Common myeloid progenitor, CD34-positive (primary cell): Measurements from ENCODE around the gene CLTCL1.

Experiments used
- CTCF ChIA-PET: fragments of 350-600 bp; sonication (Branson Sonifier 250); formaldehyde crosslinking; loops from one replicate; lab custom pipeline; 2021; ENCODE audit warnings: antibody characterized with exemption; lab: Charles Lee
- POLR2A ChIA-PET: fragments of 350-600 bp; sonication (Branson Sonifier 250); formaldehyde crosslinking; loops from one replicate; lab custom pipeline; 2021; ENCODE audit warnings: antibody characterized with exemption; lab: Charles Lee
- DNase-seq, 3 donors: peaks; one replicate each; pipeline versions ENCODE4 v3.0.0 to v3.0.0-alpha.2; 2013
- H3K27ac ChIP-seq, 2 experiments: 1 replicate in 1 of 2; 2 replicates in 1 of 2; pipeline ENCODE4 v1.7.0; 2013; ENCODE audit warnings: inconsistent platforms in 2 of 2, low read length in 2 of 2, mild to moderate bottlenecking in 2 of 2, low read depth in 1 of 2, moderate library complexity in 1 of 2; ENCODE audit not compliant: severe bottlenecking in 2 of 2, insufficient read depth in 1 of 2, poor library complexity in 1 of 2
- H3K27me3 ChIP-seq, 5 experiments: replicated peaks in 2 of 5; 1 replicate in 3 of 5; 2 replicates in 2 of 5; pipeline versions ENCODE4 v1.6.1 to v1.7.0; 2013; ENCODE audit warnings: low read length in 4 of 5, mild to moderate bottlenecking in 2 of 5, moderate library complexity in 2 of 5, inconsistent platforms in 1 of 5; ENCODE audit not compliant: insufficient read depth in 5 of 5, control insufficient read depth in 4 of 5
- H3K36me3 ChIP-seq, 4 experiments: 1 replicate in 2 of 4; 2 replicates in 2 of 4; pipeline versions ENCODE4 v1.6.1 to v1.7.0; 2013; ENCODE audit warnings: low read length in 3 of 4, control low read depth in 1 of 4, mild to moderate bottlenecking in 1 of 4; ENCODE audit not compliant: control insufficient read depth in 4 of 4, insufficient read depth in 4 of 4
- H3K4me1 ChIP-seq, 4 experiments: 1 replicate in 3 of 4; 2 replicates in 1 of 4; pipeline versions ENCODE4 v1.6.1 to v1.7.1; 2013; ENCODE audit warnings: low read length in 3 of 4, mild to moderate bottlenecking in 3 of 4, control low read depth in 1 of 4, inconsistent platforms in 1 of 4, moderate library complexity in 1 of 4; ENCODE audit not compliant: control insufficient read depth in 4 of 4, insufficient read depth in 4 of 4; ENCODE audit errors: control extremely low read depth in 1 of 4
- H3K4me3 ChIP-seq, 7 experiments: 1 replicate in 4 of 7; 2 replicates in 3 of 7; pipeline versions ENCODE4 v1.5.1 to v1.7.0; 2013; ENCODE audit warnings: mild to moderate bottlenecking in 7 of 7, low read length in 6 of 7, moderate library complexity in 6 of 7, inconsistent platforms in 2 of 7, low read depth in 2 of 7, control low read depth in 1 of 7; ENCODE audit not compliant: insufficient read depth in 4 of 7, control insufficient read depth in 1 of 7; ENCODE audit errors: extremely low read depth in 1 of 7
- H3K9me3 ChIP-seq, 5 experiments: 1 replicate in 4 of 5; 2 replicates in 1 of 5; pipeline versions ENCODE4 v1.6.1 to v1.7.1; 2013; ENCODE audit warnings: low read length in 4 of 5, mild to moderate bottlenecking in 2 of 5, inconsistent platforms in 1 of 5, low read depth in 1 of 5, moderate library complexity in 1 of 5; ENCODE audit not compliant: control insufficient read depth in 4 of 5, insufficient read depth in 2 of 5; ENCODE audit errors: control extremely low read depth in 1 of 5
- WGBS: methylation state at CpG from one replicate; pipeline ENCODE4 v1.1.5; 2013; ENCODE audit not compliant: insufficient coverage; 5-methylcytosine and 5-hydroxymethylcytosine counted together

The CLTCL1 gene

GRCh38 chr22:19132693-19133400 lies 158.7 kb downstream of the CLTCL1 start:
- H3K36me3 ChIP-seq: peaks cover 4 to 57% (median 44%) of the 10 kb centered on the region in 4 experiments
- H3K27me3 ChIP-seq: no peaks in the 10 kb centered on the region
- 90% methylated on average over 9 of the region's 9 CpGs for WGBS
- H3K9me3 ChIP-seq: no peaks in the 10 kb centered on the region
- H3K27ac ChIP-seq: no peak overlapping the region
- ChIA-PET CTCF (interaction anchor here (0.6 to 1.5 kb wide), 3 partner anchors 12 to 476 kb away, joined by 3 to 6 read pairs (median 5); partner anchors contain the start of gene ESS2), POLR2A (no interaction called here)
- no peak overlapping the region for H3K4me3 ChIP-seq
- DNase-seq: no peak
- no peaks in the 10 kb centered on the region for H3K4me1 ChIP-seq

DNA sequence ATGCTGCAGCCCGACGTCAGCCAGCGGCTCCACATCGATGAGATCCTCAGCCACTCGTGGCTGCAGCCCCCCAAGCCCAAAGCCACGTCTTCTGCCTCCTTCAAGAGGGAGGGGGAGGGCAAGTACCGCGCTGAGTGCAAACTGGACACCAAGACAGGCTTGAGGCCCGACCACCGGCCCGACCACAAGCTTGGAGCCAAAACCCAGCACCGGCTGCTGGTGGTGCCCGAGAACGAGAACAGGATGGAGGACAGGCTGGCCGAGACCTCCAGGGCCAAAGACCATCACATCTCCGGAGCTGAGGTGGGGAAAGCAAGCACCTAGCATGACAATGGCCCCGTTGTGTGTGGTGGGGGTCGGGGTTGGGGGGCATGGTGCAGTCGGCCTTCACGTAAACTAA lies 159.4 kb downstream of the CLTCL1 start:
- 97% methylated on average over 20 of the region's 20 CpGs for WGBS
- POLR2A ChIA-PET: no interaction called here
- Histone ChIP-seq H3K4me1 (no peaks in the 10 kb centered on the region), H3K36me3 (peaks cover 4 to 50% (median 37%) of the 10 kb centered on the region in 4 experiments), H3K27ac (no peak overlapping the region), H3K4me3 (no peak overlapping the region), H3K9me3 (no peaks in the 10 kb centered on the region), H3K27me3 (no peaks in the 10 kb centered on the region)
- CTCF ChIA-PET: interaction anchor here (0.6 to 1.0 kb wide), 2 partner anchors 17 to 34 kb away, joined by 3 read pairs; no protein-coding TSS in a partner anchor
- no peak for DNase-seq

GRCh38 chr22:19131685-19132015 lies 159.9 kb downstream of the CLTCL1 start:
- DNase-seq: no peak
- ChIA-PET POLR2A (no interaction called here), CTCF (interaction anchor here (0.6 to 1.0 kb wide), 2 partner anchors 16 to 33 kb away, joined by 3 read pairs; no protein-coding TSS in a partner anchor)
- H3K36me3 ChIP-seq: peaks cover 4 to 45% (median 32%) of the 10 kb centered on the region in 4 experiments
- WGBS: 97% methylated on average over 19 of the region's 19 CpGs
- no peak overlapping the region for H3K4me3 ChIP-seq
- H3K27ac ChIP-seq: no peak overlapping the region
- no peaks in the 10 kb centered on the region for H3K4me1 ChIP-seq
- no peaks in the 10 kb centered on the region for H3K27me3 ChIP-seq
- no peaks in the 10 kb centered on the region for H3K9me3 ChIP-seq

DNA sequence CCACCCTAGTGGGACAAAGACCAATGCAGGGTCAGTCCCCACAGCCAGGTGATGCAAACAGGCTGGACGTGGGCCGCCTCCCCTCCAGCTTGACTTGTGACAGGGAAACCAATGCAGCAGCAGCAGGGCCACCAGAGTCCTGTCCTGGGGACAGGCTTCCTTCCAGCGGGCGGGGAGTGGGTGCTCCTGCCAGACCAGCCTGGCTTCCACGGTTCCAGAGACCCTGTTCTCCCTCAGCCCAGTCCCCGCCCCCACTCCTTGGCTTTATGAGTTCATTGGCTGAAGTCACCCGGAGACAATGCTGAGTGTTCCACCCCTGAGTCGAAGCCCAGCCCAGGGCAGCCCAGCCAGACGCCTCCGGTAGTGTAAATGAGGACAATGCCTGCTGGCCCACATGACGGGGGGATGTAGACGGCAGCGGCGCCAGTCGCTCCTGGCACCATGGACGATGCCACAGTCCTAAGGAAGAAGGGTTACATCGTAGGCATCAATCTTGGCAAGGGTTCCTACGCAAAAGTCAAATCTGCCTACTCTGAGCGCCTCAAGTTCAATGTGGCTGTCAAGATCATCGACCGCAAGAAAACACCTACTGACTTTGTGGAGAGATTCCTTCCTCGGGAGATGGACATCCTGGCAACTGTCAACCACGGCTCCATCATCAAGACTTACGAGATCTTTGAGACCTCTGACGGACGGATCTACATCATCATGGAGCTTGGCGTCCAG lies 160.4 kb downstream of the CLTCL1 start, which contains the start of gene TSSK2:
Gene TSSK2 (plus strand): TSS at position 350 of the 726 bp plus-strand sequence. CDS start 92 bp downstream, at position 442.
- no peak within 1 kb of the TSS for H3K27ac ChIP-seq
- ChIA-PET CTCF (interaction anchor here (1.0 kb wide), 1 partner anchor 16 kb away, joined by 3 read pairs; no protein-coding TSS in a partner anchor), POLR2A (no interaction called here)
- 96% methylated on average over 27 of the region's 27 CpGs for WGBS
- peaks cover 4 to 41% (median 29%) of the 10 kb centered on the region in 4 experiments for H3K36me3 ChIP-seq
- no peaks in the 10 kb centered on the region for H3K27me3 ChIP-seq
- no peaks in the 10 kb centered on the region for H3K9me3 ChIP-seq
- no peaks in the 10 kb centered on the region for H3K4me1 ChIP-seq
- no peak within 1 kb of the TSS for H3K4me3 ChIP-seq
- no peak for DNase-seq

- DNase-seq: no peak
- H3K4me3 ChIP-seq: no peak overlapping the region
- H3K27ac ChIP-seq: no peak overlapping the region
- no peaks in the 10 kb centered on the region for H3K9me3 ChIP-seq
- 100% methylated on average over 7 of the region's 8 CpGs for WGBS
- POLR2A ChIA-PET: no interaction called here
- H3K4me1 ChIP-seq: no peaks in the 10 kb centered on the region
- peaks cover 0 to 2% (median 0%) of the 10 kb centered on the region in 5 experiments for H3K27me3 ChIP-seq
- CTCF ChIA-PET: no interaction called here
- H3K36me3 ChIP-seq: peaks cover 4 to 32% (median 23%) of the 10 kb centered on the region in 4 experiments
These were observed 161.6 kb downstream of the CLTCL1 start for GRCh38 chr22:19129871-19130270.
